Dermis blood vessel endothelial cell (primary cell): ENCODE data around the gene AK4. TPM values are rescaled to one million over a fixed set of nuclear protein-coding genes. Genes with fewer than 3 reads are reported as not detected.
A peak's percentile ranks its signal among the peaks of the same experiment; 100 is the strongest.
"Not testable (repeated sequence)": the region's sequence is repeated elsewhere in the genome, so short reads cannot be mapped to it uniquely, and the experiment has no call there.

Experiments
- DNase-seq: peaks from one replicate; pipeline ENCODE4 v3.0.0; 2010
- total RNA-seq: library from RNA; depleted of rRNA; stranded (reverse); fragments of >200 nt; gene quantifications from 2 replicates; pipeline ENCODE4 v1.2.3, GENCODE V29; 2014

AK4 gene
- total RNA-seq, 1 donor from 2014 or later = 21.1 TPM

GRCh38 chr1:65214340-65215027, 66.5 kb downstream of the AK4 start:
- no peak for DNase-seq

- DNase-seq = no peak
These were observed 69.0 kb downstream of the AK4 start for GRCh38 chr1:65216989-65217388.

GRCh38 chr1:65221638-65222339, 73.8 kb downstream of the AK4 start:
- DNase-seq = no peak

- no peak for DNase-seq
These were observed 74.4 kb downstream of the AK4 start for GRCh38 chr1:65222340-65222940.

- no peak for DNase-seq
These were observed 76.7 kb downstream of the AK4 start for GRCh38 chr1:65224681-65225091.

- DNase-seq = no peak
These were observed 77.2 kb downstream of the AK4 start for GRCh38 chr1:65225179-65225578.

- no peak for DNase-seq
These were observed 81.2 kb downstream of the AK4 start for GRCh38 chr1:65229201-65229600.

GRCh38 chr1:65229754-65230339, 81.8 kb downstream of the AK4 start:
- DNase-seq = no peak

- no peak for DNase-seq
These were observed 82.9 kb downstream of the AK4 start for GRCh38 chr1:65230731-65231481.

GRCh38 chr1:65231718-65232330, 83.8 kb downstream of the AK4 start:
- no peak for DNase-seq

GRCh38 chr1:65232461-65232990, 84.5 kb downstream of the AK4 start:
- DNase-seq = no peak

GRCh38 chr1:65233782-65234181, 85.8 kb downstream of the AK4 start:
- no peak for DNase-seq

- DNase-seq = peak; percentile 74
These were observed 88.1 kb downstream of the AK4 start for GRCh38 chr1:65235867-65236805.

- not testable (repeated sequence) for DNase-seq
These were observed 89.1 kb downstream of the AK4 start for GRCh38 chr1:65237088-65237487.

GRCh38 chr1:65237503-65237902, 89.5 kb downstream of the AK4 start:
- DNase-seq = no peak

- DNase-seq = no peak
These were observed 90.0 kb downstream of the AK4 start for GRCh38 chr1:65238010-65238409.

- no peak for DNase-seq
These were observed 95.5 kb downstream of the AK4 start for GRCh38 chr1:65243491-65243890.

GRCh38 chr1:65245295-65245694, 97.3 kb downstream of the AK4 start:
- DNase-seq = no peak

- DNase-seq = peak; percentile 58
These were observed 99.7 kb downstream of the AK4 start for GRCh38 chr1:65247419-65248359.

- no peak for DNase-seq
These were observed 102.8 kb downstream of the AK4 start for GRCh38 chr1:65250826-65251225.
